SK-N-SH (cell line): ENCODE data around the gene TNK2. TPM values are rescaled to one million over a fixed set of nuclear protein-coding genes. Genes with fewer than 3 reads are reported as not detected.
"Not testable (repeated sequence)": the region's sequence is repeated elsewhere in the genome, so short reads cannot be mapped to it uniquely, and the experiment has no call there.

Source experiments
- CTCF ChIA-PET: fragments of 300-600, 350-600 bp; formaldehyde crosslinking; extraction: SDS; loops from one replicate; lab custom pipeline; 2021; lab: Yijun Ruan, JAX
- POLR2A ChIA-PET: fragments of 350-600 bp; sonication (Branson Sonifier 250); formaldehyde crosslinking; extraction: SDS; loops from one replicate; lab custom pipeline; 2020; ENCODE audit warnings: antibody characterized with exemption, inconsistent platforms; lab: Yijun Ruan, JAX
- DNase-seq: peaks from one replicate; pipeline ENCODE4 v3.0.0; 2012
- H2AFZ ChIP-seq: fragments of 200-600 bp; sonication (generic); 2 replicates; pipeline ENCODE4 v1.8.1; 2016; ENCODE audit warnings: antibody characterized with exemption, mild to moderate bottlenecking, low read depth
- H3F3A ChIP-seq: fragments of 200-600 bp; sonication (generic); replicated peaks from 2 replicates; pipeline ENCODE3; 2016; ENCODE audit warnings: antibody characterized with exemption, mild to moderate bottlenecking; ENCODE audit not compliant: insufficient read depth
- H3K27ac ChIP-seq, 2 experiments: fragments of 200-500 bp in 1 of 2; fragments of 200-600 bp in 1 of 2; sonication (Bioruptor generic) in 1 of 2; sonication (generic), shearing (Covaris generic) in 1 of 2; 2 replicates each; pipeline versions ENCODE4 v1.5.1 to v1.6.1; 2014 to 2016; ENCODE audit warnings: low read depth in 2 of 2, inconsistent platforms in 1 of 2, low read length in 1 of 2, mild to moderate bottlenecking in 1 of 2, mixed read lengths in 1 of 2
- H3K27me3 ChIP-seq: fragments of 200-600 bp; sonication (generic), shearing (Covaris generic); 2 replicates; pipeline ENCODE4 v1.6.1; 2016; ENCODE audit warnings: mixed run types; ENCODE audit not compliant: insufficient read depth
- H3K36me3 ChIP-seq, 2 experiments: fragments of 200-500 bp in 1 of 2; fragments of 200-600 bp in 1 of 2; sonication (Bioruptor generic) in 1 of 2; sonication (generic) in 1 of 2; replicated peaks in 1 of 2; 2 replicates each; pipeline versions ENCODE3 to v1.5.1; 2014 to 2016; ENCODE audit warnings: low read length in 1 of 2, mild to moderate bottlenecking in 1 of 2; ENCODE audit not compliant: insufficient read depth in 2 of 2, control insufficient read depth in 1 of 2
- H3K4me1 ChIP-seq, 2 experiments: fragments of 200-500 bp in 1 of 2; fragments of 200-600 bp in 1 of 2; sonication (Bioruptor generic) in 1 of 2; sonication (generic), shearing (Covaris generic) in 1 of 2; 2 replicates each; pipeline versions ENCODE4 v1.5.1 to v1.6.1; 2014 to 2016; ENCODE audit warnings: low read depth in 1 of 2, low read length in 1 of 2, mixed run types in 1 of 2; ENCODE audit not compliant: insufficient read depth in 2 of 2, control insufficient read depth in 1 of 2
- H3K4me2 ChIP-seq: fragments of 200-600 bp; sonication (generic), shearing (Covaris generic); 2 replicates; pipeline ENCODE4 v1.6.1; 2017; ENCODE audit warnings: mixed run types
- H3K4me3 ChIP-seq, 2 experiments: fragments of 200-500 bp in 1 of 2; fragments of 200-600 bp in 1 of 2; sonication (Bioruptor generic) in 1 of 2; sonication (generic), shearing (Covaris generic) in 1 of 2; 2 replicates each; pipeline versions ENCODE4 v1.5.1 to v1.8.1; 2014 to 2016; ENCODE audit warnings: low read depth in 2 of 2, inconsistent platforms in 1 of 2, low read length in 1 of 2, mild to moderate bottlenecking in 1 of 2, mixed read lengths in 1 of 2, moderate library complexity in 1 of 2
- H3K79me2 ChIP-seq: fragments of 200-600 bp; sonication (generic); 2 replicates; pipeline ENCODE4 v1.8.1; 2017; ENCODE audit warnings: mild to moderate bottlenecking; ENCODE audit not compliant: insufficient read depth
- H3K9ac ChIP-seq: fragments of 200-600 bp; sonication (generic); 2 replicates; pipeline ENCODE4 v1.6.1; 2017; ENCODE audit warnings: mixed run types
- H3K9me2 ChIP-seq: fragments of 200-600 bp; sonication (generic); 2 replicates; pipeline ENCODE4 v1.6.1; 2017; ENCODE audit warnings: mixed run types
- H3K9me3 ChIP-seq: fragments of 200-600 bp; sonication (generic); 2 replicates; pipeline ENCODE4 v1.6.1; 2017; ENCODE audit warnings: mixed run types, mild to moderate bottlenecking, moderate library complexity
- H4K20me1 ChIP-seq: fragments of 200-600 bp; sonication (generic); 2 replicates; pipeline ENCODE4 v1.6.1; 2017; ENCODE audit warnings: mild to moderate bottlenecking, mixed run types; ENCODE audit not compliant: insufficient read depth
- JUND ChIP-seq: IDR thresholded peaks from 2 replicates; pipeline ENCODE4 v1.4.0; 2012
- RAD21 ChIP-seq: IDR thresholded peaks from 2 replicates; pipeline ENCODE4 v1.6.1; 2012; ENCODE audit warnings: mild to moderate bottlenecking, low read length
- REST ChIP-seq: IDR thresholded peaks from 2 replicates; pipeline ENCODE4 v1.6.1; 2012; ENCODE audit warnings: mild to moderate bottlenecking, low read depth, low read length, moderate library complexity
- SIN3A ChIP-seq: IDR thresholded peaks from 2 replicates; pipeline ENCODE4 v1.6.1; 2012; ENCODE audit warnings: low read depth, mild to moderate bottlenecking, low read length, moderate library complexity, borderline replicate concordance
- TCF12 ChIP-seq: IDR thresholded peaks from 2 replicates; pipeline ENCODE4 v1.4.0; 2012
- whole genome bisulfite sequencing: methylation state at CpG from one replicate; pipeline ENCODE4 v1.1.6; 2017; ENCODE audit warnings: low lambda C conversion rate; 5-methylcytosine and 5-hydroxymethylcytosine counted together
- polyA plus RNA-seq, 3 experiments: library from polyadenylated mRNA; depleted of rRNA; stranded (reverse); fragments of >200 nt; gene quantifications; 2 replicates each; pipeline ENCODE4 v1.2.3, GENCODE V29; 2012
- TF ChIP-seq, protein P1 (sequence below): IDR thresholded peaks from 2 replicates; pipeline ENCODE4 v1.4.0; 2012; ENCODE audit warnings: low read depth

TNK2 gene
- polyA plus RNA-seq, 1 of the 3 experiments (the other 2 are of a cell fraction), result 17.3 TPM

DNA sequence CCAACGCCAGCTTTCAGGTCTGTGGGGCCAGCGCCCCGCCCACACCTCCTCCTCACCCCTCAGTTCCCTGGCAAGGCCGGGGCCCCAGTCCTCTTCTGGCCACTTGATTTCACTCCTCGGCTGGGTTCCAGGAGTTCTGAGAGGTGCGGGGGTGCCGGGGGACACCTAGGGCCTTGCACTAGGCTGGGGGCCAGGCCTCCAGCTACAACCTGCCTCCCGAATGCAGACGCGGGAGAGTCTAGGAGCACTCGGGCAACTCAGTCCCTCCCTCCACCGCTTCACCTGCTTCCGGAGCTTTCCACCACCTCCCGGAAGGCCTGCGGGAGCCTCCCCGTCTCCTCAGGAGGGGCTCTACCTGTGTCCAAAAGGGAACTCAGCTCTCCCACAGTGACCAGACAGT is 35.6 kb downstream of the TNK2 start:
- Histone ChIP-seq H3K27ac (no peak overlapping the region), H3K9me3 (no peaks in the 10 kb centered on the region), H4K20me1 (no peaks in the 10 kb centered on the region), H3K4me3 (no peak overlapping the region), H3F3A (no peaks in the 10 kb centered on the region), H3K36me3 (peaks cover 0 to 51% of the 10 kb centered on the region in 2 experiments), H3K27me3 (no peaks in the 10 kb centered on the region), H3K79me2 (no peaks in the 10 kb centered on the region), H3K9ac (no peak overlapping the region), H3K4me1 (no peaks in the 10 kb centered on the region), H2AFZ (no peak overlapping the region), H3K9me2 (no peaks in the 10 kb centered on the region), H3K4me2 (no peak overlapping the region)
- 99% methylated on average over 14 of the region's 16 CpGs for WGBS
- POLR2A ChIA-PET, result no interaction called here
- DNase-seq, result no peak
- CTCF ChIA-PET, result interaction anchor here (0.7 to 6.1 kb wide), 7 partner anchors 10 to 602 kb away, joined by 3 to 52 read pairs (median 6); partner anchors contain the start of gene XXYLT1
- TF ChIP-seq REST (no peak), SIN3A (no peak), JUND (no peak), RAD21 (no peak)
- TF ChIP-seq, protein P1, sequence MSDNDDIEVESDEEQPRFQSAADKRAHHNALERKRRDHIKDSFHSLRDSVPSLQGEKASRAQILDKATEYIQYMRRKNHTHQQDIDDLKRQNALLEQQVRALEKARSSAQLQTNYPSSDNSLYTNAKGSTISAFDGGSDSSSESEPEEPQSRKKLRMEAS, result no peak

- 100% methylated on average over 3 of the region's 28 CpGs for whole genome bisulfite sequencing
- no peaks in the 10 kb centered on the region for H3K9me2 ChIP-seq
- no peak for DNase-seq
- no peaks in the 10 kb centered on the region for H3F3A ChIP-seq
- no peak overlapping the region for H3K9ac ChIP-seq
- POLR2A ChIA-PET, result no interaction called here
- TF ChIP-seq TCF12 (no peak), JUND (no peak)
- no peak overlapping the region for H3K4me2 ChIP-seq
- CTCF ChIA-PET, result interaction anchor here (0.7 to 6.1 kb wide), 7 partner anchors 9 to 601 kb away, joined by 3 to 52 read pairs (median 6); partner anchors contain the start of gene XXYLT1
- no peaks in the 10 kb centered on the region for H3K27me3 ChIP-seq
- peaks cover 0 to 51% of the 10 kb centered on the region in 2 experiments for H3K36me3 ChIP-seq
- no peaks in the 10 kb centered on the region for H3K79me2 ChIP-seq
- no peaks in the 10 kb centered on the region for H3K9me3 ChIP-seq
- H3K4me1 ChIP-seq, result no peaks in the 10 kb centered on the region
- no peak overlapping the region for H3K27ac ChIP-seq
- no peak overlapping the region for H3K4me3 ChIP-seq
- no peaks in the 10 kb centered on the region for H4K20me1 ChIP-seq
- no peak overlapping the region for H2AFZ ChIP-seq
Measured at GRCh38 chr3:195872097-195872496, 36.3 kb downstream of the TNK2 start.

DNA sequence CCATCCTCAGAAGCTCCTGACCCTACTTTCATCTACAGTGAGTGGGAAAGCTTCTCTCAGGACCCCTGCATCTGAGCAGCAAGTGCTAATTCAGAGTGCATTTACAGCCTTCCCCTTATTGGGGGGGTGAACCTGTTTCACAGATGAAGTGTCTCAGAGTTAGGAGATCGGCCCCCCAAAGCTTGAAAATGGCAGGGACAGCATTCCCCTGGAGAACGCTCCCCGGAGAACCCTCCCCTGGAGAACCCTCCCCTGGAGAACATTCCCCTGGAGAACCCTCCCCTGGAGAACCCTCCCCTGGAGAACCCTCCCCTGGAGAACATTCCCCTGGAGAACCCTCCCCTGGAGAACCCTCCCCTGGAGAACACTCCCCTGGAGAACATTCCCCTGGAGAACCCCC is 36.7 kb downstream of the TNK2 start:
- 100% methylated on average over 3 of the region's 3 CpGs for WGBS
- H3K4me1 ChIP-seq, H3K4me2 ChIP-seq, H3K79me2 ChIP-seq, H4K20me1 ChIP-seq, H3K27me3 ChIP-seq, H2AFZ ChIP-seq, H3K9me3 ChIP-seq, H3K9ac ChIP-seq, H3K4me3 ChIP-seq, H3F3A ChIP-seq, H3K9me2 ChIP-seq, POLR2A ChIA-PET, DNase-seq, H3K27ac ChIP-seq: not testable (repeated sequence)
- H3K36me3 ChIP-seq, result peaks cover 0 to 53% of the 10 kb centered on the region in 2 experiments
- CTCF ChIA-PET, result interaction anchor here (1.3 to 6.1 kb wide), 5 partner anchors 8 to 23 kb away, joined by 5 to 52 read pairs (median 8); no protein-coding TSS in a partner anchor
